Activated CD4-positive, alpha-beta T cell treated with anti-CD3 and anti-CD28 coated beads, Interleukin-2, Interleukin-4, amounts not matched to agents 100 ng/mL and 50 ng/mL, durations not matched to agents 16 hours and 8 hours (primary cell): ENCODE results near the gene CYP27B1.
A peak's percentile ranks its signal among the peaks of the same experiment; 100 is the strongest.
"Not testable (repeated sequence)": the region's sequence is repeated elsewhere in the genome, so short reads cannot be mapped to it uniquely, and the experiment has no call there.

Experiments used
- DNase-seq: peaks from one replicate; pipeline ENCODE4 v3.0.0-alpha.2; 2020; ENCODE audit warnings: low spot score

CYP27B1 gene

GRCh38 chr12:57734591-57734990 lies 32.3 kb downstream of the CYP27B1 start:
- no peak for DNase-seq

- DNase-seq: no peak
Measured at GRCh38 chr12:57733928-57734327, 33.0 kb downstream of the CYP27B1 start.

GRCh38 chr12:57732726-57733593 lies 33.9 kb downstream of the CYP27B1 start:
- no peak for DNase-seq

GRCh38 chr12:57732270-57732669 lies 34.6 kb downstream of the CYP27B1 start:
- DNase-seq: no peak

- DNase-seq: no peak
Measured at GRCh38 chr12:57731411-57732080, 35.3 kb downstream of the CYP27B1 start.

- DNase-seq: no peak
Measured at GRCh38 chr12:57730336-57731067, 36.4 kb downstream of the CYP27B1 start.

GRCh38 chr12:57729321-57729844 lies 37.5 kb downstream of the CYP27B1 start:
- DNase-seq: no peak

GRCh38 chr12:57727758-57728395 lies 39.0 kb downstream of the CYP27B1 start:
- DNase-seq: no peak

- no peak for DNase-seq
Measured at GRCh38 chr12:57726884-57727757, 39.8 kb downstream of the CYP27B1 start.

- peak; percentile 30 for DNase-seq
Measured at GRCh38 chr12:57726151-57726883, 40.6 kb downstream of the CYP27B1 start.

- DNase-seq: no peak
Measured at GRCh38 chr12:57725851-57726150, 41.1 kb downstream of the CYP27B1 start.

- DNase-seq: no peak
Measured at GRCh38 chr12:57724936-57725740, 41.7 kb downstream of the CYP27B1 start.

- no peak for DNase-seq
Measured at GRCh38 chr12:57724003-57724935, 42.6 kb downstream of the CYP27B1 start.

- no peak for DNase-seq
Measured at GRCh38 chr12:57723630-57723962, 43.3 kb downstream of the CYP27B1 start.

- no peak for DNase-seq
Measured at GRCh38 chr12:57722716-57723629, 43.9 kb downstream of the CYP27B1 start.

- DNase-seq: not testable (repeated sequence)
Measured at GRCh38 chr12:57721846-57722608, 44.9 kb downstream of the CYP27B1 start.
